DND-41 (cell line): Measurements from ENCODE around the gene AKR1B1.

Experiments used
- ATAC-seq: fragments of 200-7000 bp; cut with Tn5 transposase; 3 replicates; pipeline ENCODE4 v1.9.1; 2021; ENCODE audit warnings: low read depth; ENCODE audit not compliant: insufficient read depth
- DNase-seq: peaks from one replicate; pipeline ENCODE4 v3.0.0-alpha.2; 2020
- H2AFZ ChIP-seq: 2 replicates; pipeline ENCODE4 v1.6.0; 2012; ENCODE audit warnings: low read depth, low read length
- H3K27ac ChIP-seq: 2 replicates; pipeline ENCODE4 v1.5.1; 2012; ENCODE audit warnings: low read length, inconsistent platforms
- H3K27me3 ChIP-seq: fragments of 200-600 bp; sonication (generic); 2 replicates; pipeline ENCODE4 v1.6.0; 2012; ENCODE audit warnings: low read length, mild to moderate bottlenecking, inconsistent platforms; ENCODE audit not compliant: insufficient read depth, poor library complexity
- H3K36me3 ChIP-seq: 2 replicates; pipeline ENCODE4 v1.5.1; 2012; ENCODE audit warnings: low read length, inconsistent platforms; ENCODE audit not compliant: insufficient read depth
- H3K4me1 ChIP-seq: 2 replicates; pipeline ENCODE4 v1.5.1; 2012; ENCODE audit warnings: mild to moderate bottlenecking, low read length; ENCODE audit not compliant: insufficient read depth
- H3K4me2 ChIP-seq: 2 replicates; pipeline ENCODE4 v1.6.0; 2012; ENCODE audit warnings: mild to moderate bottlenecking, moderate library complexity, low read length, inconsistent platforms; ENCODE audit not compliant: insufficient read depth
- H3K4me3 ChIP-seq, 2 experiments: fragments of 200-600 bp in 1 of 2; shearing (Covaris generic) in 1 of 2; 2 replicates each; pipeline ENCODE4 v1.5.1; 2012 to 2016; ENCODE audit warnings: inconsistent platforms in 2 of 2, low read length in 2 of 2, mild to moderate bottlenecking in 2 of 2, low read depth in 1 of 2, moderate library complexity in 1 of 2
- H3K79me2 ChIP-seq: 2 replicates; pipeline ENCODE4 v1.6.0; 2012; ENCODE audit warnings: low read length, inconsistent platforms; ENCODE audit not compliant: insufficient read depth
- H3K9ac ChIP-seq: 2 replicates; pipeline ENCODE4 v1.6.0; 2012; ENCODE audit warnings: low read depth, mild to moderate bottlenecking, inconsistent platforms, low read length, moderate library complexity
- H3K9me3 ChIP-seq: 2 replicates; pipeline ENCODE4 v1.5.1; 2012; ENCODE audit warnings: low read length, moderate library complexity, mild to moderate bottlenecking, inconsistent platforms; ENCODE audit not compliant: insufficient read depth, severe bottlenecking
- H4K20me1 ChIP-seq: 2 replicates; pipeline ENCODE4 v1.6.0; 2012; ENCODE audit warnings: low read length; ENCODE audit not compliant: insufficient read depth
- CTCF ChIP-seq: IDR thresholded peaks from 2 replicates; pipeline ENCODE4 v1.5.1; 2012; ENCODE audit warnings: borderline replicate concordance, low read length, moderate library complexity, mild to moderate bottlenecking; ENCODE audit not compliant: poor library complexity, severe bottlenecking; ENCODE audit errors: extremely low read depth
- EZH2 ChIP-seq: IDR thresholded peaks from 3 replicates; pipeline ENCODE4 v1.6.1; 2012; ENCODE audit warnings: borderline replicate concordance, low read depth, mild to moderate bottlenecking, moderate library complexity, low read length, inconsistent platforms; ENCODE audit not compliant: severe bottlenecking

AKR1B1 gene

GRCh38 chr7:134483296-134483695 is 24.4 kb upstream of the AKR1B1 start:
- H3K9ac ChIP-seq: no peak overlapping the region
- no peaks in the 10 kb centered on the region for H3K27me3 ChIP-seq
- DNase-seq: no peak
- no peak for ATAC-seq
- H3K27ac ChIP-seq: no peak overlapping the region
- no peaks in the 10 kb centered on the region for H3K79me2 ChIP-seq
- H3K4me2 ChIP-seq: no peak overlapping the region
- H3K4me3 ChIP-seq: no peak overlapping the region
- H2AFZ ChIP-seq: no peak overlapping the region
- no peaks in the 10 kb centered on the region for H4K20me1 ChIP-seq
- TF ChIP-seq EZH2: no peak
- no peak for TF ChIP-seq CTCF
- no peaks in the 10 kb centered on the region for H3K4me1 ChIP-seq
- no peaks in the 10 kb centered on the region for H3K36me3 ChIP-seq
- H3K9me3 ChIP-seq: no peaks in the 10 kb centered on the region

- Histone ChIP-seq H3K9me3 (no peaks in the 10 kb centered on the region), H3K27ac (no peak overlapping the region), H2AFZ (no peak overlapping the region), H3K27me3 (no peaks in the 10 kb centered on the region), H3K4me3 (no peak overlapping the region), H3K36me3 (no peaks in the 10 kb centered on the region), H4K20me1 (no peaks in the 10 kb centered on the region), H3K4me1 (no peaks in the 10 kb centered on the region), H3K79me2 (no peaks in the 10 kb centered on the region), H3K4me2 (no peak overlapping the region), H3K9ac (no peak overlapping the region)
- DNase-seq (no peak), ATAC-seq (no peak)
- TF ChIP-seq EZH2 (no peak), CTCF (no peak)
These were observed 24.0 kb upstream of the AKR1B1 start for GRCh38 chr7:134482858-134483257.

- H3K4me1 ChIP-seq: no peaks in the 10 kb centered on the region
- no peak overlapping the region for H3K4me3 ChIP-seq
- no peak for ATAC-seq
- H3K9ac ChIP-seq: no peak overlapping the region
- no peak overlapping the region for H2AFZ ChIP-seq
- no peaks in the 10 kb centered on the region for H3K79me2 ChIP-seq
- H4K20me1 ChIP-seq: no peaks in the 10 kb centered on the region
- no peaks in the 10 kb centered on the region for H3K9me3 ChIP-seq
- H3K4me2 ChIP-seq: no peak overlapping the region
- no peak overlapping the region for H3K27ac ChIP-seq
- H3K27me3 ChIP-seq: no peaks in the 10 kb centered on the region
- no peak for DNase-seq
- H3K36me3 ChIP-seq: no peaks in the 10 kb centered on the region
- TF ChIP-seq EZH2 (no peak), CTCF (no peak)
These were observed 22.3 kb upstream of the AKR1B1 start for GRCh38 chr7:134481167-134481566.

GRCh38 chr7:134480730-134481129 is 21.8 kb upstream of the AKR1B1 start:
- Histone ChIP-seq H3K4me1 (no peaks in the 10 kb centered on the region), H3K27ac (no peak overlapping the region), H2AFZ (no peak overlapping the region), H3K9me3 (no peaks in the 10 kb centered on the region), H3K9ac (no peak overlapping the region), H3K4me3 (no peak overlapping the region), H4K20me1 (no peaks in the 10 kb centered on the region), H3K4me2 (no peak overlapping the region), H3K27me3 (no peaks in the 10 kb centered on the region), H3K36me3 (no peaks in the 10 kb centered on the region), H3K79me2 (no peaks in the 10 kb centered on the region)
- no peak for ATAC-seq
- DNase-seq: no peak
- TF ChIP-seq CTCF: no peak
- TF ChIP-seq EZH2: no peak
